B cell (primary cell): ENCODE results near the gene BMP2K. TPM values are rescaled to one million over a fixed set of nuclear protein-coding genes. Genes with fewer than 3 reads are reported as not detected.
A peak's percentile ranks its signal among the peaks of the same experiment; 100 is the strongest.

Experiments used
- ATAC-seq: fragments of 200-7000 bp; cut with Tn5 transposase; one replicate; pipeline ENCODE4 v1.10.0; 2021; ENCODE audit warnings: low read depth, mild to moderate bottlenecking, moderate number of reproducible peaks, moderate library complexity
- CTCF ChIA-PET: fragments of 350-600 bp; sonication (Branson Sonifier 250); formaldehyde crosslinking; loops from one replicate; lab custom pipeline; 2021; ENCODE audit warnings: antibody characterized with exemption, inconsistent platforms; lab: Charles Lee
- POLR2A ChIA-PET: fragments of 350-600 bp; sonication (Branson Sonifier 250); formaldehyde crosslinking; loops from one replicate; lab custom pipeline; 2021; ENCODE audit warnings: antibody characterized with exemption; lab: Charles Lee
- DNase-seq: peaks from one replicate; pipeline ENCODE4 v3.0.0; 2013
- H2AFZ ChIP-seq: 2 replicates; pipeline ENCODE4 v1.6.1; 2012; ENCODE audit warnings: mild to moderate bottlenecking, low read depth, low read length; ENCODE audit not compliant: insufficient read depth, poor library complexity, severe bottlenecking
- H3K27ac ChIP-seq, 2 donors: 1 replicate in 1 of 2; 2 replicates in 1 of 2; pipeline ENCODE4 v1.5.1; 2012 to 2013; ENCODE audit warnings: low read length in 2 of 2, mild to moderate bottlenecking in 2 of 2, moderate library complexity in 1 of 2
- H3K27me3 ChIP-seq, 4 experiments: fragments of 200-600 bp in 1 of 4; sonication (generic) in 1 of 4; replicated peaks in 1 of 4; 1 replicate in 2 of 4; 2 replicates in 2 of 4; pipeline versions ENCODE4 v1.6.1 to v1.7.0; 2013 to 2016; ENCODE audit warnings: low read length in 3 of 4, mild to moderate bottlenecking in 2 of 4, mixed read lengths in 1 of 4, moderate library complexity in 1 of 4; ENCODE audit not compliant: insufficient read depth in 4 of 4, control insufficient read depth in 3 of 4; ENCODE audit errors: control extremely low read depth in 1 of 4
- H3K36me3 ChIP-seq, 2 experiments: replicated peaks in 1 of 2; 1 replicate in 1 of 2; 2 replicates in 1 of 2; pipeline versions ENCODE4 v1.6.1 to v1.7.1; 2013; ENCODE audit warnings: low read length in 1 of 2; ENCODE audit not compliant: insufficient read depth in 2 of 2, control insufficient read depth in 1 of 2; ENCODE audit errors: control extremely low read depth in 1 of 2, extremely low read depth in 1 of 2
- H3K4me1 ChIP-seq, 2 donors: fragments of 200-600 bp in 1 of 2; sonication (generic) in 1 of 2; 1 replicate in 1 of 2; 2 replicates in 1 of 2; pipeline versions ENCODE4 v1.5.1 to v1.6.1; 2013 to 2017; ENCODE audit warnings: low read length in 2 of 2; ENCODE audit not compliant: control insufficient read depth in 2 of 2, insufficient read depth in 2 of 2
- H3K4me2 ChIP-seq: replicated peaks from 2 replicates; pipeline ENCODE3; 2012; ENCODE audit warnings: mild to moderate bottlenecking, low read depth, low read length; ENCODE audit not compliant: poor library complexity, severe bottlenecking
- H3K4me3 ChIP-seq, 5 experiments: fragments of 200-600 bp in 1 of 5; sonication (generic) in 1 of 5; 1 replicate in 3 of 5; 2 replicates in 2 of 5; pipeline versions ENCODE4 v1.5.1 to v1.7.0; 2011 to 2016; ENCODE audit warnings: low read length in 4 of 5, mild to moderate bottlenecking in 4 of 5, low read depth in 2 of 5, control low read depth in 1 of 5, moderate library complexity in 1 of 5; ENCODE audit not compliant: insufficient read depth in 1 of 5; ENCODE audit errors: control extremely low read depth in 1 of 5, extremely low read depth in 1 of 5
- H3K79me2 ChIP-seq: fragments of 200-600 bp; sonication (generic); one replicate; pipeline ENCODE4 v1.6.0; 2016; ENCODE audit warnings: low read length; ENCODE audit not compliant: control insufficient read depth, insufficient read depth
- H3K9ac ChIP-seq: fragments of 200-600 bp; sonication (generic); 2 replicates; pipeline ENCODE4 v1.6.1; 2017; ENCODE audit warnings: mild to moderate bottlenecking, low read length, moderate library complexity
- H3K9me3 ChIP-seq, 3 donors: one replicate each; pipeline versions ENCODE4 v1.6.1 to v1.7.1; 2013; ENCODE audit warnings: low read length in 2 of 3; ENCODE audit not compliant: control insufficient read depth in 2 of 3, insufficient read depth in 1 of 3; ENCODE audit errors: control extremely low read depth in 1 of 3
- H4K20me1 ChIP-seq: 2 replicates; pipeline ENCODE4 v1.6.0; 2012; ENCODE audit warnings: mild to moderate bottlenecking, low read length; ENCODE audit not compliant: insufficient read depth, control insufficient read depth, poor library complexity, severe bottlenecking
- H3K27ac Mint-ChIP-seq: one replicate; pipeline ENCODE4 v1.8.0; 2021; ENCODE audit warnings: mixed read lengths
- H3K27me3 Mint-ChIP-seq: one replicate; pipeline ENCODE4 v1.8.0; 2021; ENCODE audit warnings: mixed read lengths
- H3K4me1 Mint-ChIP-seq: one replicate; pipeline ENCODE4 v1.8.0; 2021; ENCODE audit warnings: mixed read lengths
- H3K4me3 Mint-ChIP-seq: one replicate; pipeline ENCODE4 v1.8.0; 2021; ENCODE audit warnings: mixed read lengths
- H3K9me3 Mint-ChIP-seq: one replicate; pipeline ENCODE4 v1.8.0; 2022; ENCODE audit warnings: mixed read lengths; ENCODE audit not compliant: insufficient read depth
- CTCF ChIP-seq: fragments of 200-600 bp; IDR thresholded peaks from one replicate; pipeline ENCODE4 v1.8.0; 2022; ENCODE audit warnings: antibody characterized with exemption, mild to moderate bottlenecking
- EZH2 ChIP-seq: IDR thresholded peaks from 2 replicates; pipeline ENCODE4 v1.6.1; 2012; ENCODE audit warnings: borderline replicate concordance, low read depth, mild to moderate bottlenecking, moderate library complexity, low read length; ENCODE audit not compliant: insufficient read depth, poor library complexity, severe bottlenecking
- WGBS: methylation state at CpG from one replicate; pipeline ENCODE4 v1.1.5; 2013; ENCODE audit warnings: missing lambda C conversion rate; ENCODE audit not compliant: insufficient coverage; 5-methylcytosine and 5-hydroxymethylcytosine counted together
- intact Hi-C: fragments of 100-400 bp; cut with micrococcal nuclease; formaldehyde crosslinking; loops from one replicate; pipeline ENCODE4 v1.10.0; 2022
- polyA plus RNA-seq: library from polyadenylated mRNA; depleted of rRNA; stranded (reverse); fragments of >200 nt; gene quantifications from 2 replicates; pipeline ENCODE4 v1.2.3, GENCODE V29; 2012
- total RNA-seq, 2 donors: library from RNA; stranded (reverse); fragments of 120-200 nt in 1 of 2; gene quantifications; 1 replicate in 1 of 2; 2 replicates in 1 of 2; pipeline versions ENCODE4 v1.2.3 to v1.2.4, GENCODE V29; 2013 to 2022

BMP2K gene
- total and polyA plus RNA-seq, 2 donors (not counting 1 experiment from before 2014, with no cell fraction given): 59.1 to 117 TPM

GRCh38 chr4:78749972-78750727 lies 26.0 kb upstream of the BMP2K start:
- H3K27ac ChIP-seq: peak overlapping the region; percentile 86 to 87
- intact Hi-C loops: loop anchor here (1.0 to 5.0 kb wide), 6 partner anchors 16 to 138 kb away; partner anchors contain the start of gene BMP2K
- H3K27ac Mint-ChIP-seq: peak overlapping the region; percentile 92

More at GRCh38 chr4:78749972-78750727, 26.0 kb upstream of the BMP2K start:
- H3K36me3 ChIP-seq: no peaks in the 10 kb centered on the region
- peak overlapping the region; percentile 59 for H3K4me3 Mint-ChIP-seq
- H3K4me3 ChIP-seq: peak overlapping the region in 1 of 5 experiments; percentile 48
- peaks cover 63% of the 10 kb centered on the region for H3K4me1 Mint-ChIP-seq
- peaks cover 51 to 54% of the 10 kb centered on the region in 2 donors for H3K4me1 ChIP-seq
- H3K27me3 Mint-ChIP-seq: no peaks in the 10 kb centered on the region
- WGBS: no CpG with 5 or more reads among the region's 2 CpGs
- H3K9me3 ChIP-seq: no peaks in the 10 kb centered on the region
- H3K27me3 ChIP-seq: no peaks in the 10 kb centered on the region
- POLR2A ChIA-PET: interaction anchor here (0.8 to 1.7 kb wide), 5 partner anchors 13 to 27 kb away, joined by 3 to 6 read pairs (median 5); no protein-coding TSS in a partner anchor
- peak; percentile 82 for ATAC-seq
- peak overlapping the region; percentile 51 for H3K9ac ChIP-seq
- peak overlapping the region; percentile 68 for H3K4me2 ChIP-seq
- H3K79me2 ChIP-seq: no peaks in the 10 kb centered on the region
- H2AFZ ChIP-seq: peak overlapping the region; percentile 9
- H3K9me3 Mint-ChIP-seq: no peaks in the 10 kb centered on the region
- peak; percentile 85 for DNase-seq
- CTCF ChIA-PET: interaction anchor here (1.2 to 1.9 kb wide), 4 partner anchors 14 to 43 kb away, joined by 3 to 6 read pairs (median 4); no protein-coding TSS in a partner anchor
- no peak for TF ChIP-seq CTCF
- no peak for TF ChIP-seq EZH2
- H4K20me1 ChIP-seq: no peaks in the 10 kb centered on the region
